HepG2 (cell line): ENCODE data around the gene CNOT8. TPM values are rescaled to one million over a fixed set of nuclear protein-coding genes. Genes with fewer than 3 reads are reported as not detected.

Experiments used
- AGO1 ChIP-seq: fragments of 200-400 bp; formaldehyde crosslinking; IDR thresholded peaks from 2 replicates; pipeline ENCODE4 v1.6.1; 2017; ENCODE audit warnings: mild to moderate bottlenecking, low read depth, low read length, moderate library complexity; ENCODE audit not compliant: poor library complexity, severe bottlenecking
- CTCF ChIP-seq: sonication (generic); formaldehyde crosslinking; IDR thresholded peaks from 2 replicates; pipeline ENCODE4 v1.5.0; 2020; ENCODE audit warnings: mild to moderate bottlenecking, missing genetic modification reagents, moderate library complexity
- ESRRA ChIP-seq: sonication (generic); formaldehyde crosslinking; IDR thresholded peaks from 2 replicates; pipeline ENCODE4 v1.5.1; 2020; ENCODE audit warnings: mild to moderate bottlenecking, low read depth, missing genetic modification reagents
- HNRNPK ChIP-seq: fragments of 200-400 bp; formaldehyde crosslinking; IDR thresholded peaks from 2 replicates; pipeline ENCODE4 v1.6.1; 2018; ENCODE audit warnings: low read length, low read depth, moderate library complexity, mild to moderate bottlenecking; ENCODE audit not compliant: poor library complexity, severe bottlenecking
- HOXA3 ChIP-seq: sonication (generic); formaldehyde crosslinking; IDR thresholded peaks from 2 replicates; pipeline ENCODE4 v1.5.0; 2020; ENCODE audit warnings: missing genetic modification reagents
- NR2F2 ChIP-seq: IDR thresholded peaks from 2 replicates; pipeline ENCODE4 v1.6.1; 2012; ENCODE audit warnings: low read depth, inconsistent platforms, borderline replicate concordance
- SATB2 ChIP-seq: sonication (generic); formaldehyde crosslinking; IDR thresholded peaks from 2 replicates; pipeline ENCODE4 v1.5.0; 2020; ENCODE audit warnings: missing genetic modification reagents
- SRSF1 ChIP-seq: fragments of 200-400 bp; formaldehyde crosslinking; optimal IDR thresholded peaks from 2 replicates; pipeline ENCODE3; 2017; ENCODE audit warnings: mild to moderate bottlenecking, low read depth, low read length, moderate library complexity
- THYN1 ChIP-seq: sonication (generic); formaldehyde crosslinking; IDR thresholded peaks from 2 replicates; pipeline ENCODE4 v1.8.1; 2023; ENCODE audit warnings: low read depth, mild to moderate bottlenecking, moderate library complexity, missing genetic modification reagents, borderline replicate concordance
- YY1 ChIP-seq: IDR thresholded peaks from 2 replicates; pipeline ENCODE4 v1.6.1; 2011; ENCODE audit warnings: low read length, low read depth, moderate library complexity, mild to moderate bottlenecking; ENCODE audit not compliant: insufficient read depth, insufficient replicate concordance
- ZBTB10 ChIP-seq: sonication (generic); formaldehyde crosslinking; IDR thresholded peaks from 2 replicates; pipeline ENCODE4 v1.4.0; 2020; ENCODE audit warnings: missing genetic modification reagents, borderline replicate concordance
- ZNF205 ChIP-seq: IDR thresholded peaks from 2 replicates; pipeline ENCODE4 v1.6.1; 2018; ENCODE audit warnings: missing biosample characterization, missing genetic modification reagents
- ZNF207 ChIP-seq: fragments of 450-650 bp; IDR thresholded peaks from 2 replicates; pipeline ENCODE4 v1.6.1; 2016; ENCODE audit warnings: antibody characterized with exemption, borderline replicate concordance
- ZNF30 ChIP-seq: sonication (generic); formaldehyde crosslinking; IDR thresholded peaks from 2 replicates; pipeline ENCODE4 v1.5.0; 2020; ENCODE audit warnings: mild to moderate bottlenecking, missing genetic modification reagents
- ZNF414 ChIP-seq: sonication (generic); formaldehyde crosslinking; IDR thresholded peaks from 2 replicates; pipeline ENCODE4 v1.5.0; 2020; ENCODE audit warnings: missing genetic modification reagents
- ZNF431 ChIP-seq: sonication (generic); formaldehyde crosslinking; IDR thresholded peaks from 2 replicates; pipeline ENCODE4 v1.9.0; 2022; ENCODE audit warnings: missing genetic modification reagents, low read depth, mild to moderate bottlenecking, borderline replicate concordance
- ZZZ3 ChIP-seq: sonication (generic); formaldehyde crosslinking; IDR thresholded peaks from 2 replicates; pipeline ENCODE4 v1.4.0; 2020; ENCODE audit warnings: missing genetic modification reagents, mild to moderate bottlenecking, borderline replicate concordance
- polyA plus RNA-seq, 8 experiments: library from polyadenylated mRNA; depleted of rRNA in 3 of 8; stranded (reverse) in 7 of 8; unstranded in 1 of 8; fragments of >200 nt; fragmentation: Illumina TruSeq in 4 of 8; extraction: Trizol in 4 of 8; gene quantifications; 2 replicates each; pipeline versions ENCODE4 v1.2.1 to v1.2.3, GENCODE V29; 2011 to 2016; ENCODE audit warnings: low read depth in 4 of 8, missing spikeins in 1 of 8, mixed read lengths in 1 of 8; ENCODE audit not compliant: insufficient read depth in 1 of 8
- total RNA-seq, 5 experiments: library from RNA; depleted of rRNA; stranded (reverse); fragments of >200 nt; fragmentation: Illumina TruSeq; extraction: Trizol; gene quantifications; 2 replicates each; pipeline ENCODE4 v1.2.3, GENCODE V29; 2016; ENCODE audit warnings: low read depth in 1 of 5
- TF ChIP-seq, protein P1 (sequence below): sonication (generic); formaldehyde crosslinking; IDR thresholded peaks from 2 replicates; pipeline ENCODE4 v1.4.0; 2020; ENCODE audit warnings: missing genetic modification reagents
- TF ChIP-seq, protein P2 (sequence below): sonication (generic); formaldehyde crosslinking; conservative IDR thresholded peaks from 2 replicates; pipeline ENCODE4 v1.4.0; 2020; ENCODE audit warnings: missing genetic modification reagents

CNOT8 gene
- total and polyA plus RNA-seq, 2 of the 13 experiments (the other 11 are each of a cell fraction or from before 2014, with no cell fraction given) = 37.1 to 74.9 TPM

DNA sequence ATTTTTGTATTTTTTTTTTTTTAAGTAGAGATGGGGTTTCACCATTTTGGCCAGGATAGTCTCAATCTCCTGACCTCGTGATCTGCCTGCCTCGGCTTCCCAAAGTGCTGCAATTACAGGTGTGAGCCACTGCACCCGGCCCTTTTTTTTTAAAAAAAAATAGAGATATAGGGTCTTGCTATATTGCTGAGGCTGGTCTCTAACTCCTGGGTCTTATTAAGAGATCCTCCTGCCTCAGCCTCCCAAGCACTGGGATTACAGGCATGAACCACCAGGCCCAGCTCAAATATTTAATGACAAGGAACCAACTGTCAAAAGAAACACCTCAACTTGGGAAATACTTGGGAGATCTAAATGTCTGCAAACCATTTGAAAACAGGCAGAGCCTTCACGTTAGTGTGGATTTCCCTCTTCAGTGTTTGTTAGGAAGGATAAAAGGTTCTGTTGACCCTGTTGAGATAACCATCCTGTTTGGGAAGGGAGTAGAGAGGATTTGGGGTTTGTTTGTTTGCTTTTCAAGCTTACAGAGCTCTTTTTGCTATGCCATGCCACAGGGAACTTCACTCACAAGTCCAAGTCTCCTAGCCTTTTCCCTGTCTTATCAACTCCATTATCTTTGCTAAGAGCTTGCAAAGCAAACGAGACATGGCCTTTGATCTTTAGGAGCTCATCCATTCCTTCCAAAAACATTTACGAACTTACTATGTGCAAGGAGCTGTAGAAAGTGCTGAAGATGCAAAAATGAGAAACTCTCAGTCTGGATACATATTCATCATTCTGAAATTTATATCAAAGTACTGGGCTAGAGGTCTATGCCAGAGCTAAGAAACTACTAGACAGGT is 15.5 kb upstream of the CNOT8 start (continued):
- no peak for TF ChIP-seq CTCF (CRISPR knock-in tag)
- no peak for TF ChIP-seq ZBTB10
- TF ChIP-seq ZNF207 = no peak
- no peak for TF ChIP-seq AGO1
- no peak for TF ChIP-seq THYN1 (CRISPR knock-in tag)
- TF ChIP-seq, protein P1, sequence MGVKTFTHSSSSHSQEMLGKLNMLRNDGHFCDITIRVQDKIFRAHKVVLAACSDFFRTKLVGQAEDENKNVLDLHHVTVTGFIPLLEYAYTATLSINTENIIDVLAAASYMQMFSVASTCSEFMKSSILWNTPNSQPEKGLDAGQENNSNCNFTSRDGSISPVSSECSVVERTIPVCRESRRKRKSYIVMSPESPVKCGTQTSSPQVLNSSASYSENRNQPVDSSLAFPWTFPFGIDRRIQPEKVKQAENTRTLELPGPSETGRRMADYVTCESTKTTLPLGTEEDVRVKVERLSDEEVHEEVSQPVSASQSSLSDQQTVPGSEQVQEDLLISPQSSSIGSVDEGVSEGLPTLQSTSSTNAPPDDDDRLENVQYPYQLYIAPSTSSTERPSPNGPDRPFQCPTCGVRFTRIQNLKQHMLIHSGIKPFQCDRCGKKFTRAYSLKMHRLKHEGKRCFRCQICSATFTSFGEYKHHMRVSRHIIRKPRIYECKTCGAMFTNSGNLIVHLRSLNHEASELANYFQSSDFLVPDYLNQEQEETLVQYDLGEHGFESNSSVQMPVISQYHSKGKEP (CRISPR knock-in tag) = no peak; the same call in 1 of the 2 replicates
- no peak for TF ChIP-seq ZZZ3 (CRISPR knock-in tag)
- TF ChIP-seq ZNF205 = peak; percentile 84; the same call in 1 of the 2 replicates
- TF ChIP-seq ZNF414 (CRISPR knock-in tag) = no peak
- TF ChIP-seq ZNF431 (CRISPR knock-in tag) = 0 out of 2 replicates have a peak, but pooled peaks have one; percentile 21
- peak; percentile 43 for TF ChIP-seq ESRRA (CRISPR knock-in tag)
- TF ChIP-seq ZNF30 = no peak
- TF ChIP-seq HOXA3 (CRISPR knock-in tag) = peak; percentile 73
- TF ChIP-seq SATB2 (CRISPR knock-in tag) = no peak
- TF ChIP-seq, protein P2, sequence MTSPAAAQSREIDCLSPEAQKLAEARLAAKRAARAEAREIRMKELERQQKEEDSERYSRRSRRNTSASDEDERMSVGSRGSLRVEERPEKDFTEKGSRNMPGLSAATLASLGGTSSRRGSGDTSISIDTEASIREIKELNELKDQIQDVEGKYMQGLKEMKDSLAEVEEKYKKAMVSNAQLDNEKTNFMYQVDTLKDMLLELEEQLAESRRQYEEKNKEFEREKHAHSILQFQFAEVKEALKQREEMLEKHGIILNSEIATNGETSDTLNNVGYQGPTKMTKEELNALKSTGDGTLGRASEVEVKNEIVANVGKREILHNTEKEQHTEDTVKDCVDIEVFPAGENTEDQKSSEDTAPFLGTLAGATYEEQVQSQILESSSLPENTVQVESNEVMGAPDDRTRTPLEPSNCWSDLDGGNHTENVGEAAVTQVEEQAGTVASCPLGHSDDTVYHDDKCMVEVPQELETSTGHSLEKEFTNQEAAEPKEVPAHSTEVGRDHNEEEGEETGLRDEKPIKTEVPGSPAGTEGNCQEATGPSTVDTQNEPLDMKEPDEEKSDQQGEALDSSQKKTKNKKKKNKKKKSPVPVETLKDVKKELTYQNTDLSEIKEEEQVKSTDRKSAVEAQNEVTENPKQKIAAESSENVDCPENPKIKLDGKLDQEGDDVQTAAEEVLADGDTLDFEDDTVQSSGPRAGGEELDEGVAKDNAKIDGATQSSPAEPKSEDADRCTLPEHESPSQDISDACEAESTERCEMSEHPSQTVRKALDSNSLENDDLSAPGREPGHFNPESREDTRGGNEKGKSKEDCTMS (CRISPR knock-in tag) = no peak
- no peak for TF ChIP-seq SRSF1
- TF ChIP-seq YY1 = no peak
- no peak for TF ChIP-seq HNRNPK
- peak; percentile 89 for TF ChIP-seq NR2F2
